ENCODE results near the gene NCOR2. TPM values are rescaled to one million over a fixed set of nuclear protein-coding genes. Genes with fewer than 3 reads are reported as not detected.

Gene NCOR2
- total RNA-seq, 1 experiment from 2014 or later: 153 TPM

- Histone ChIP-seq H3K4me3 (replicated peaks in 1 of 2; ENCODE audit: low read depth in 1 of 2, low read length in 2 of 2) (no peak overlapping the region), H3K9me3 (ENCODE audit: control insufficient read depth in 1 of 2, insufficient read depth in 1 of 2, low read depth in 1 of 2, low read length in 2 of 2) (peaks cover 0 to 6% of the 10 kb centered on the region in 2 experiments; a peak in 1 of 4 replicates), H3K27me3 (ENCODE audit: insufficient read depth, low read length) (no peaks in the 10 kb centered on the region), H3K79me2 (ENCODE audit: insufficient read depth, low read length) (no peaks in the 10 kb centered on the region), H3K9ac (ENCODE audit: low read length) (no peak overlapping the region), H3K36me3 (ENCODE audit: control insufficient read depth in 1 of 2, insufficient read depth in 2 of 2, low read length in 2 of 2) (no peaks in the 10 kb centered on the region), H3K4me1 (ENCODE audit: control insufficient read depth in 1 of 2, insufficient read depth in 2 of 2, low read length in 2 of 2) (peaks cover 8 to 33% of the 10 kb centered on the region in 2 experiments; a peak in 3 of 4 replicates), H3K9me2 (ENCODE audit: insufficient read depth) (no peaks in the 10 kb centered on the region), H2AFZ (ENCODE audit: low read depth, low read length, poor library complexity, severe bottlenecking) (no peak overlapping the region), H3K4me2 (ENCODE audit: low read length) (no peak overlapping the region), H3K27ac (ENCODE audit: low read depth, low read length) (no peak overlapping the region), H4K20me1 (ENCODE audit: insufficient read depth) (no peaks in the 10 kb centered on the region)
- ChIA-PET CTCF (no interaction called here), POLR2A (no interaction called here), RAD21 (ENCODE audit: low non-redundant PET in 1 of 2, low total read pairs in 2 of 2, uncharacterized antibody in 2 of 2, unreplicated experiment in 2 of 2) (no interaction called here)
- no peak for TF ChIP-seq RAD21 (IDR thresholded peaks at IDR 0.05; ENCODE audit: low read depth)
- TF ChIP-seq CEBPB (IDR thresholded peaks at IDR 0.05; ENCODE audit: low read depth): no peak
- TF ChIP-seq, protein P1, sequence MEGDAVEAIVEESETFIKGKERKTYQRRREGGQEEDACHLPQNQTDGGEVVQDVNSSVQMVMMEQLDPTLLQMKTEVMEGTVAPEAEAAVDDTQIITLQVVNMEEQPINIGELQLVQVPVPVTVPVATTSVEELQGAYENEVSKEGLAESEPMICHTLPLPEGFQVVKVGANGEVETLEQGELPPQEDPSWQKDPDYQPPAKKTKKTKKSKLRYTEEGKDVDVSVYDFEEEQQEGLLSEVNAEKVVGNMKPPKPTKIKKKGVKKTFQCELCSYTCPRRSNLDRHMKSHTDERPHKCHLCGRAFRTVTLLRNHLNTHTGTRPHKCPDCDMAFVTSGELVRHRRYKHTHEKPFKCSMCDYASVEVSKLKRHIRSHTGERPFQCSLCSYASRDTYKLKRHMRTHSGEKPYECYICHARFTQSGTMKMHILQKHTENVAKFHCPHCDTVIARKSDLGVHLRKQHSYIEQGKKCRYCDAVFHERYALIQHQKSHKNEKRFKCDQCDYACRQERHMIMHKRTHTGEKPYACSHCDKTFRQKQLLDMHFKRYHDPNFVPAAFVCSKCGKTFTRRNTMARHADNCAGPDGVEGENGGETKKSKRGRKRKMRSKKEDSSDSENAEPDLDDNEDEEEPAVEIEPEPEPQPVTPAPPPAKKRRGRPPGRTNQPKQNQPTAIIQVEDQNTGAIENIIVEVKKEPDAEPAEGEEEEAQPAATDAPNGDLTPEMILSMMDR (IDR thresholded peaks at IDR 0.05 in 2 of 3, conservative IDR thresholded peaks at IDR 0.05 in 1 of 3; ENCODE audit: borderline replicate concordance in 1 of 3, insufficient read depth in 1 of 3, low read depth in 2 of 3, low read length in 2 of 3): no peak
- no peak for TF ChIP-seq TCF7L2 (IDR thresholded peaks at IDR 0.05; ENCODE audit: borderline replicate concordance, extremely low read depth, insufficient read depth, insufficient read length)
- TF ChIP-seq SRF (IDR thresholded peaks at IDR 0.05; ENCODE audit: low read depth): no peak
- ATAC-seq: no peak
- DNase-seq (ENCODE audit: low read depth, low spot score): no peak
- BruUV-seq (replicated peaks): no TSS peak
- intact Hi-C loops (cut with micrococcal nuclease): no loop called here
Measured at GRCh38 chr12:124578854-124579253, 11.4 kb upstream of the NCOR2 start.

DNA sequence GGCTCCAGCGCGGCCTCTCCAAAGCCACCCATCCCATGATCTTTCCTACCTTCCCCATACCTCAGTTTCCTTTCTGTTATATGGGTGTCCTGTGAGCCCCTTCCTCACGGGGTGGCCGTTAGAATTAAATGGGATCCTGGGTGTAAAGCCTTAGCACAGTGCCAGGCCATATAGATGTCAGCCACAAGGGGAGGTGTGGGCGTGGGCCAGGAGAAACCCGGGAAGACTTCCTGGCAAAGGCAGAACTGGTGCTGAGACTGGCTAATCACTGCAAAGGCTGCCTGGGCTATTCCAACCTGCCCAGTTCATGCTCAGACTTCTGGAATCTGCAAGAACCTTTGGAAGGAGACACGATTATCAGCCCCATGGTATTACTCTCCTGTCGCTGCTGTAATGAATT, 11.0 kb upstream of the NCOR2 start:
- Histone ChIP-seq H3K9ac (ENCODE audit: low read length) (no peak overlapping the region), H4K20me1 (ENCODE audit: insufficient read depth) (no peaks in the 10 kb centered on the region), H3K9me3 (ENCODE audit: control insufficient read depth in 1 of 2, insufficient read depth in 1 of 2, low read depth in 1 of 2, low read length in 2 of 2) (peaks cover 0 to 6% of the 10 kb centered on the region in 2 experiments; a peak in 1 of 4 replicates), H3K79me2 (ENCODE audit: insufficient read depth, low read length) (no peaks in the 10 kb centered on the region), H3K4me2 (ENCODE audit: low read length) (no peak overlapping the region), H3K4me3 (replicated peaks in 1 of 2; ENCODE audit: low read depth in 1 of 2, low read length in 2 of 2) (no peak overlapping the region), H3K27ac (ENCODE audit: low read depth, low read length) (no peak overlapping the region), H3K27me3 (ENCODE audit: insufficient read depth, low read length) (no peaks in the 10 kb centered on the region), H3K9me2 (ENCODE audit: insufficient read depth) (no peaks in the 10 kb centered on the region), H2AFZ (ENCODE audit: low read depth, low read length, poor library complexity, severe bottlenecking) (no peak overlapping the region), H3K36me3 (ENCODE audit: control insufficient read depth in 1 of 2, insufficient read depth in 2 of 2, low read length in 2 of 2) (no peaks in the 10 kb centered on the region), H3K4me1 (ENCODE audit: control insufficient read depth in 1 of 2, insufficient read depth in 2 of 2, low read length in 2 of 2) (peaks cover 8 to 33% of the 10 kb centered on the region in 2 experiments; a peak in 3 of 4 replicates)
- TF ChIP-seq EZH2phosphoT487 (IDR thresholded peaks at IDR 0.05; ENCODE audit: borderline replicate concordance): no peak
- TF ChIP-seq, protein P1 (IDR thresholded peaks at IDR 0.05 in 2 of 3, conservative IDR thresholded peaks at IDR 0.05 in 1 of 3; ENCODE audit: borderline replicate concordance in 1 of 3, insufficient read depth in 1 of 3, low read depth in 2 of 3, low read length in 2 of 3): peak in 2 of 3 experiments; percentile 41 to 49; a peak in 4 of 6 replicates
- TF ChIP-seq RAD21 (IDR thresholded peaks at IDR 0.05; ENCODE audit: low read depth): peak; percentile 28; the same call in 1 of the 2 replicates
- no peak for TF ChIP-seq CEBPB (IDR thresholded peaks at IDR 0.05; ENCODE audit: low read depth)
- ATAC-seq (peak; percentile 76), DNase-seq (ENCODE audit: low read depth, low spot score) (no peak)
- intact Hi-C loops (cut with micrococcal nuclease): no loop called here
- ChIA-PET RAD21 (ENCODE audit: low non-redundant PET in 1 of 2, low total read pairs in 2 of 2, uncharacterized antibody in 2 of 2, unreplicated experiment in 2 of 2) (no interaction called here), CTCF (no interaction called here), POLR2A (no interaction called here)
- BruUV-seq (replicated peaks): no TSS peak

Measured in HCT116 (cell line).